Ureter (tissue), 1 donor: Measurements from ENCODE around the gene SYNE1. TPM values are rescaled to one million over a fixed set of nuclear protein-coding genes. Genes with fewer than 3 reads are reported as not detected.

Experiments used
- DNase-seq: peaks from one replicate; pipeline ENCODE4 v3.0.0-alpha.2; 2020; ENCODE audit warnings: low spot score
- total RNA-seq: library from RNA; stranded (reverse); gene quantifications from one replicate; pipeline ENCODE4 v1.2.4, GENCODE V29; 2023
- donor health status: DM: yes; HTN: yes; CAD: no.

SYNE1 gene
- total RNA-seq, 1 donor from 2014 or later, result 197 TPM

DNA sequence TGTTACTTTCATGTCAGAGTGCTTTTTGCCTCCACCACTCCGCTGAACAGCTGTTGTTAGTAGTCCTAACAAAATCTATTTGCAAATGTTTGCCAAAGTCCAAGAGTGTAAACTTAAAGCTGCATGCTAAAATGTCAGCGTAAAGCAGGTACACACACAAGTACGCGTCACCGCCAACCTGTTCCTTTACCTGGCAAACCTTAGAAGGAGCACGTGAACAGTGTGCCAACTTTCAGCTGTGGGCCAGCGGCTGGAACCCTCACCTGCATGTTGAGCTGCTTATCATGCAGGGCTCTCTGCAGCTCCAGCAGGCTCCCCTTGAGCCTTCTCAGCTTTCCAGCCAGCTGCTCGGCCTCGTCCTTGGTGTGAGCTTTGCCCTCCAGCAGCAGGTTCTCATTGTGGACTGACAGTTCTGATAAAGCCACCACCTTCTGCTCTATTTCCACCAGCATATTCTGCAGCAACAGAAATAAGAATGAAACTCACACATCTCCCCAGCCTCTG is 359.3 kb downstream of the SYNE1 start:
- DNase-seq, result no peak

DNA sequence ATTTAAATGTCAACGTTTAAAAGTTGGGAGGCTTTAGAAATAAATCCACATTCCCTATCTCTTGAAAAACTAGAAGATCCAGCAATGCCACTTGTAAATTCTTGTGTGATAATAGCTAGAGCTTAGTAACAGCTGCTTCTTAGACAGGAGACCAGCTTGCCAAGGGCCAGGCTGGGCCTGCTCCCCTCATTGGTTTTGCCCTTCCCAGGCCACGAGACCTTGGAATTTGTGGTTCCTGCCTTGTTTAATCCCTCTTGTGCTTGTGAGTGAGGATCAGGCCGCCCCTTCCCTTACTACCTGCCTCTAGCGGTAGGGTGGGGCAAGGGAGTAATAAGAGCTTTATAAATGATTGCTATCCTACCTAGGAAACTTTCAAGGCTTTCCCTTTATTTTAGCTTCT is 363.5 kb downstream of the SYNE1 start:
- peak; percentile 66 for DNase-seq

DNA sequence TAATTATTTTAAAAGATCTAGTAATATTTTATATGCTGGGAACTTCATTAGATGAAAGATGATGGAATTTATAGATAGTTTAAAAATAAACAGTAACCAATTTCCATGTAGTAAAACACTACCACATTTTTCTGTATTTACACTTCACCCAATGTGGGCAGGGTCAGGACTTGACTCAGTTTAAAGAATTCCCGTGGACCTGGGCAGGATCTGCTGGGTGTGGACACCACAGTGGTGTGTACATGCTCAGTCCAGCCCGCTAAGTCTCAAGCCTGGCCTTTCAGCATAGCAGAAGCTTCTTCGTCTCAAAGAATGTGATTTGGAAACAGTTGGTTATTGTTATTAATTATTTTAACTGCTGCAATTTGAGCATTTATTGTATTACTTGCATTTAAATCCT is 364.2 kb downstream of the SYNE1 start:
- DNase-seq, result no peak

DNA sequence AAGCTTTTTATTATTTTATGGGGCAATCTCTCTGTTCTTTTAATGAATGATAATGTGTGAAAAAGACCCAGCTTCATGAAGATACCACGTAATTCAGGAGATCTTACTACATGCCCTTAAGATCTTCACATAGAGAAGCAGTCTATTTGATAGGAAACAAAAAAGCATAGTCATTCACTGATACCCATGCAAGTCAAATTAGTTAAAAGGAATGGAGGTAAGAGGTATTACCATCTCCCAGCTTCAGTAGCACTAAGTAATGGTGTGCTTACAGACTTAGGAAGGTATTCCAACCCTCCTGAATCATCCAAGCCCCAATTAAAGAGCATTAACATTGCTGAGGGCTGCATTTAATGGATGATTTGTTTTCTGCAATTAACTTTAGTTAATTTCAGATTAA is 364.7 kb downstream of the SYNE1 start:
- no peak for DNase-seq

DNA sequence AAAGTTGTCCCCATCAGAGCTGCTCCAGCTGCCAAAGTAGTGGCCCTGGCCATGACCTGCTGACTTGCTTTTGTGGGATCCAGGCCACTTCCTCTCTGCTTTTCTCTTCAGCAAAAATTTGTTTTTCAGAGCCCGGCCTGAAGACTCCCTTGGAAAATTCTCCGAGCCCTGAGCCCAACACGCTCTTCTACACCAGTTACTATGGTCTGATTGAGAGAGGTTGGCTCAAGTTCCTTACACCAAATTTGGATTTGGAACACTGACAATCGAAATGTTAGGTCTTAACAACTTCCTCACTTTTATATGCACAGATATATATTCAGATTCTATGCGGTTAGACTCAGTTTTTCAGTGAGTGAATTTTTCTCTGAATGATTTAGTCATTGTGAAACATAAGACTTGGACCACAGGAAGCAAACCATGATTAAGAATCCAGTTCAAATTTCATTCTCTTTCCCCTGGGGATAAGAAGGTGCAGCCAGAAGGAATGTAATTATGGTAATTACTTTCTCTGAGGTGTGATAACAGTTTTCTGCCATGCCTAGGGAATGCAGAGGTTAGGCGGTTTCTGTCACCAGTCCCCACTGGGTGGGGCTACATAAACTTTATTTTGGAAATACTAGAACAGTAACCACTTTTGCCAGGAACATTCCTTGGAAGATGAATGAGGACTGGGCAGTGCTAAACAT is 365.2 kb downstream of the SYNE1 start:
- DNase-seq, result no peak

DNA sequence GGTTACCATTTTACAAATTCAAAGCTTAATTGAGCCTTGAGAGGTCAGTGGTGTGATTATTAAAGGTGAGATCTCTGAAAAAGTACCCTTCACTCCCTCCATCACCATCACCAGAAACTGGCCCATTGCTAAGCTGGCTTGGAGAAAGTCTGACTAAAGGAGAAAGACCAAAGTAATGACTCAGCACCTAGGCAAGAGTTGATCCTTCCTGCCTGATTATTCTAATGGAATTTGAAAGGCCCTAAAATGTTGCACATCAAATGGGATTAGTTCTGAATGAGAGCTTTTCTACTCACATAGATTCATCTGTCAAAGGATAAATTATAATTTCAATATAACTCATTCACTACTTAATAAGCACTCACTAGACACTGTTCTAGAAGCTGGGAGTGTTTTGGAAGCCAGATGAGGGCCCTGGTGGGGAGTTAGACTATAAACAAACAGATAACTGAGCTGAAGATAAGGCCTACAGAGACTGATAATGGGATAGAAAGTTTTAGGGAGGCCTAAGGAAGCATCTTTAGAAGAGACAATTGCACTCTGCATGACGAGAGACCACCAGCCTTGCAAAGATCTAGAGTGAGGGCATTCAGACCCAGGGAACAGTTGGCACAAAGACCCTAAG is 366.7 kb downstream of the SYNE1 start:
- no peak for DNase-seq

DNA sequence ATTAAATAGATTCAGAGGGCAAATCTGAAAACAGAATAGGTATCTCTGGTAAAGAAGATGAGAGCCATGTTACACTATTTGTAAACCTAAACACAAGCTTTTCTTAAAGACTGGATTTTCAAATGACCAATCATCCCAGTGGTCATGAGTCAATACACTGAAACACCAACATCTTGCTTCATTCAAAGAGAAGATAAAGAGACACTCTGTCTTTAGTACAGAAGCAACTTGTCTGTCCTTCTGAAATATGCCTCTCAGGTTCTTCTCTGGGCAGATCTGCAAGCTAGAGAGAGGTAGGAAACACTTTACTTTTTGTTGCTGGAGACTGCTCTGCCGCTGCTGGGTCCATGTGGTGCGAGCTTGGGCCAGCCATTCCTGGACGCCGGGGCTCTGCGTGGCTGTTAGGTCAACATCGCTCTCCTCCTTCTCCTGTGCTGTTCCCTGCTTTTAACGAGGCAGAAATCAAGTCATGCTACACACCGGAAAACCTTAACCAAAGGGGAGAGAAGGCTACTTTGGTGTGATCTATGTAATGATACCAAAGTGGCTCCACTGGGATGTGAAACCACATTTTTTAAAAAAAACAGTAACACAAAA is 368.2 kb downstream of the SYNE1 start:
- DNase-seq, result no peak

DNA sequence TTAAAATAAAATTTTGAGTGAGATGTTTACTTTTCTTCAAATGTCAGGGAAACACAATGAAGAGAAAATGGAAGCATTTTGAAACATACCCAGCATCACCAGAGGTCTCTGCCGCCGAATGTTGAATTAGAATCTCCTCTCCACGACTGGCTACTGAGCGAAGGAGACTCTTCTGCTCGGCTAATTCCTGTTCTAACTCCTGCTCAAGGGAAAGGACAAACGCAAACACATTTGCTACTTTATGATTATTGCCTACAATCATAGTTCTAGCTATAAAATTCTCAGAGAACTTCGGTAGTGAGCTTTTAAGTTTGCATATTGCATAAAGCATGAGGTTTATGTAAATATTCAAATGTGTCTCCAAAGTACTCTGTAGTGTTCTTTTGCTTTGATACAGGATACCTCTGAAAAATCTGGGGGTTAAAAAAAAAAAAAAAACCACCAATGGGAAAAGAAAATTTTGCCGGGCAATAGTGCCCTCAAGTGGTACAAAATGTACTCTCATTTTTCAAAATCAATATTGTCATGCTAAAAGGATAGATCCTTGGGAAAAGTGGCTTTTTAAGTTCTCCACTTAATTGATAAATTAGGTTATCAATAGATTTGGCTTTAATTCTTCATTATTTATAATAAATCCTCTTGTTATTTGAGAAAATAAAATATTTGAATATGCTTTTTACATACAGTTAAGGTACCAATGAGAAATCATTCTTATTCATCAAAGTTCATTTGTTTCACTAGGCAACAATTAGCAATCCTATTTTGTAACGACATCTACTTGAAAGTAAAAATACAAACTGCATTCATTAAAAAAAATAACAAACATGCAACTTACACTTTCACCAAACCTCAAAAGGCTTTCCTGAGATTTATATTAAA is 369.0 kb downstream of the SYNE1 start:
- DNase-seq, result no peak

DNA sequence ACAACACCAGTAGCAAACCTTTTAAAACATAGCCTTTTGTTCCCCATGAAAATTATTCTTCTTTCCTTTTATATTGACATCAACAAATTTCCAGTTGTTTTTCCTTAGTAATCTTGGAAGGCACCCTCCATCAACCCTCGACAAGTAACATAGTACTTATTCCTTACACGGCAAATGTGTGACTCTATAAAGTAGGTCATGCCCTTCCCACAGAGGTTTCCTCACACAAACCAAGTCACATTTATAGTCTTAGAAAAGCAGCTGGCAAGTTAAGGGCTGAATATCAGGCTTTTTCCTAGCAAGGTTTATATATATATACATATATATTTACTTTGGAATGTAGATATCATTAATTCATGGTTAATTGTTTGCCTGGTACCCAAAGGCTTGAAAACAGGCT is 371.5 kb downstream of the SYNE1 start:
- DNase-seq, result no peak

DNA sequence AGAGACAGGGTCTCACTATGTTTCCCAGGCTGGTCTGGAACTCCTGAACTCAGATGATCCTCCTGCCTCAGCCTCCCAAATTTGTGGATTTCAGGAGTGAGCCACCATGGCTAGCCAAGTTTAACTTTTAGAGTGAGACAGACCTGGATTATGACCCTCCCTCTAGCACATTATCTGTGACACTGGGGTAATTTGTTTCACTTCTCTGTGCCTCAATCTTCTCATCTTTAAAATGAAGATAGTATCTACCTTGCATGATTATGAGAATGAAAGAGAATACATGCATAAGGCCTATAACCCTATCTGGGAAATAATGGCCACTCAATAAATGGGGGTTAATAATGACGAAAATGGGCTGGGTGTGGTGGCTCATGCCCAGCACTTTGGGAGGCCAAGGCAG is 373.6 kb downstream of the SYNE1 start:
- no peak for DNase-seq

DNA sequence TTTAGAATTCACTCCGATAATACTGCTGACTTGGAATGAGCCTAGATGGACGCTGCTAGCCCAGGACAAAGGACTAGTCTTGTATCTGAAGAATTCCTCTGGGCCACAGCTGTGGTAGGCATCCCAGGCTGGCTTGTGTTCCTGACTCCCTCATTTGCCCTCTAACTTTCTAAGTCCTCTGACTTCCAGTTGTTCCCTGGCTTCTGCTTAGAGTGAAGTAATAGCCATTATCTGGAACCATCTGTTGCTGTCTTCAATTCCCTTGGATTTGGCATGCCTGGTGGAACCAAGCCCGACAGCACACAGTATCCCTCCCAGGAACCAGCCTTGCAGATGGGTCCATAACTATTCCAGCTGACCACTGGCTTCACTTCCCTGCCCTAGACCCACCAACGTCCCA is 376.0 kb downstream of the SYNE1 start:
- no peak for DNase-seq

DNA sequence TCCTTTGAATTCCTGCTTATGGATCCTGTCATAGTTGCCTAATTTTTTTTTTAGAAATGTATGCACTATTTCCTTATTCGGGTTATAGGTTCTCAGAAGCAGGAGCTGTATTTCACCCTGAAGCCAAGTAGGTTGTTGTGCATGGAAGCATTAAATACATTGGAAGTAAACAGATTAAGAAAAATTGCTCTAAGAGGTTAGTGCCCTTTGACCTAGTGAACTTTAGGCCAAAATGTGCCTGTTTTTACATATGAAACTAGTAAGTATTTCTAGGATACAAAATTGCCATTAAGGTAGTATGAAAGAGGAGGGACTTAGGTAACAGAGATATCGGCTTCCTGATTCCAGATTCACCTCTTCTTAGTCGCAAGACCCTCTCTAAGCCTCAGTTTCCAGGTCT is 377.9 kb downstream of the SYNE1 start:
- DNase-seq, result no peak

DNA sequence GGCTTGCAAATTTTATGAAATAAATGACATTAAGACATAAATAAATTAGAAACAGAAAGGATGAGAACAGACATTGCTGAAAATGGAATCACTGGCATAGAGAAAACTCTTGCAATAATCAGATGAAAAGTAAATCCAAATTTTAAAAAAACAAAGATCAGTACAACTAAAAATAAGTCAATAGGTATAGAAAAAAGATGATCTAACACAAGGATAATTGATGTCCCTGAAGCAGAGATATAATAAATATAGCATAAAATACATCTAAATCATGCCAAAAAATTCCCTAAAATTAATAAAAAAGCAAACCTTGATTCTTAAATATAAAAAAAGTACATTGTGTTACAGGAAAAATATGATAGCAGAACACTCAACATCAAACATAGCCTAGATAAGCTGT is 379.6 kb downstream of the SYNE1 start:
- no peak for DNase-seq

DNA sequence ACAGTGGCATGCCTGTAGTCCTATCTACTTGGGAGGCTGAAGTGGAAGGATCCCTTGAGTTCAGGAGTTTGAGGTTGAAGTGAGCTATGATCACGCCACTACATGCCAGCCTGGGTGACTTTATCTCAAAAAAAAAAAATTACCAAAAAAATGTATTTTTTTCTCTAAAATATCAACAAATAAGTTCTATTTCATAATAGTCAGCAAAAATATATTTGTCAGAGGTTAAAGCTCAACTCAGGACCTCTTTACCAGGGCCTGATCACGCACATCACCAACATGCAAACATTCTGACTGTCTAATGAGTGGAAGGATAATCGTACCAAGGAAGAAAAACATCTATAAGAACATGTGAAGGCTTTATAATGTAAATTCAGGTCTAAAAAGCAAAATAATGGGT is 387.0 kb downstream of the SYNE1 start:
- no peak for DNase-seq

DNA sequence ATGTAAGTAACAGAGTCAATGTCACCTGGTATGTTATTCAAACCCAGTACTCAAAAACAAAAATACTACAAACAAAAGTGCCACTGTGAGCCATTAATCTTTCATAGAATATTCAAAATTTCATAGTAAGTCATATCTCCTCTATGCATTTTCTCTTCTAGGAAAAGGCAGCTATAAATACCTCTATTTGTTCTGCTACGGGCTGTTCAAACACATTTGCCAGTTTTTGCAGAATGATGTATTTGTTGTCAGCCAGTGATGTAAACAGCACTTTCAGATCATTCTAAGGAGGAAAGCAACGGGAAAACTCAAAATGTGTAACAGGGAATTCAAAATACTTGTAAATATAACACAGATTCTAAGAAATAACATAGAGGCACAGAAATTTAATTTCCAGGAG is 388.2 kb downstream of the SYNE1 start:
- DNase-seq, result no peak

DNA sequence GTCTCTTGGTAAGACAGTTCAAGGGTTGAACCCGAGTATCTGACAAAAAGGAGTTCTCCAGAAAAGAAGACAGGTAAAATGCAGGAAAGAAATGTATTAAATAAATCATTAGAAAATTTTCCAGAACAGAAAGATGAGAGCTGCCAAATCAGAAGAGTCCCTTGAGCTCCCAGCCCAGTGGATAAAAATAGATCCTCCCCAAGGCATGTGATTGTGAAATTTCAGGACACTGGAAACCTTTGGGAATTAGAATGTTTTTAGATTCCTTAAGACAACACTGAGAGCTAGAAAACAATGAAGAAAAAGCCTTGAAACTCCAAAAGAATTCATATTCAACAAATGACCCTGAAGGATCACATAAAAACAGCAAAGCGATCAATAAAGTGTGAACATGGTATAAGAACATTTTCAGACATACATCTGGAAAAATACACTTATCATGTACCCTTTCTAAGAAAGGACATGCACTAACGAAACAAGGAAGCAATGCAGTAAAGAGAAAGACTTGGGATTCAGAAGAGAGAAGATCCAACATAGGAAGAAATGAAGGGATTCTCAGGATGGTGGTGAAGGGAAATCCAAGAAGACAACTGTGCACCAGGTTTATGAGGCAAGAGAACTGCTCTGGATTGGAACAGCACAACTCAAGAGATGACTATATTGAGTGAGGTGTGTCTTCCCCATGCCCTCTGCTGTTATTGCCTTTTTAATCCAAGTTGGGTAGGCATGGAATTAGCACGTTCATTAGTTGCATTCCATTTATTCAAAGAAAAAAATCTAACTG is 390.4 kb downstream of the SYNE1 start:
- DNase-seq, result no peak

DNA sequence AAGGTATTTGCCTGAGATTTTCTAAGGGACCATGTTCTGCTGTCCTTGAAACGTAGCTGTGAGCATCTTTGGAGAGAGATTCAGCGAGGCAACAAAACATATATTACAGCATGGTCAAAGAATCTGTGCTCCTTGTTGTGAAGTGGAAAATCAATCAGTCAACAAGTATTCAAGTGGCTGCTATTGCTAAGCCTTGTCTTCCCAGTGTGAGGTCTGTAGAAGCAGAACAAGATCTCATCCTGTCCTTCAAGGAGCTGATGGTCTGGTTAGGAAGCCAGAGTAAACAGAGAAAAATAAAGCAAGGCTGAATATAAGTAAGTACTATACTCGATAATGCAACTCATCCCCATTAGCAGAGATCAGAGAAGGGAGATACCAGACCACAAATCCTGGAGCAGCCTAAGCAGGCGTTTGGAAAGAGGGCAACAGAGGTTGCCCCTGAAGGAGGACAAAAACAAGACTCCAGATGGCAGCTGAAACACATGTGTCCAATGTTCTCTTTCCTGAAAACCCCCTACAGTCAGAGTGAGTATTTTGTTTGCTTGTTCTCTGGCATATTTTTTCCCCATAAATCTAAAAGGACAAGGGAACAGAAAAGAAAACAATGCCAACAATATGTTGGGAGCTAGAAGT is 392.0 kb downstream of the SYNE1 start:
- no peak for DNase-seq

DNA sequence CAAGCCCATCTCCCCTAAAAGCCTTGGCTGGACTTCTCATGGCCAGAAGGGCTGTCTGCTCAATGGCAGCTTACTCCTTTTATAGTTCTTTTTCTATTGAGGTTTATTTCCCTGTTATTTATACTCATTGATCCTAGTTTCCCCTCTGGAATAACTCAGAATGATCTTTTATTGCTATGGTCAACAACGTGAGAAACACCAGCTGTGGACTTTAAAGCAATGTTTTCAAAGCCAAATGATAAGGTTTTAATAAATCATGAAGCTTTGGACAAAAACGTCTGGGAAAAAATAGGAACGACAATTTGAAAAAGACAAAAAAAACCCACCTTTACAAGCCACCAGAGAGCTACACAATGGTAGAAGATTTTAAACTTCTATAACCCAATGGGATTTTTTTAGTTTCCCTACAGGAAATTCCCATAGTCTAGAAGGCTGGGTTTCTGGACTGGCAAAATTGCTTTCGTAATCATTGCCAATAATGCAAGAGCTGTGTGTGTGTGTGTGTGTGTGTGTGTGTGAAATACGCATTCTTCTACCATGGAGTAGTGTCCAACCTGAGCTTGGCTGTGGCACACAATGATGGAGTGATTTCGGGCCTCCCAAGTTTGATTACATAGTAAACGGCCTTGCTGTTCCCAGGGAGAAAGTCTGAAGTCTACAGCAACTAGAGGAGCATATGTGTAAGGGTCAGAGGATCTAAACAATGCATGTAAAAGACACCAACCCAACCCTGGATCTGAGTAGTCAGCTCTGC is 396.0 kb downstream of the SYNE1 start:
- DNase-seq, result no peak

DNA sequence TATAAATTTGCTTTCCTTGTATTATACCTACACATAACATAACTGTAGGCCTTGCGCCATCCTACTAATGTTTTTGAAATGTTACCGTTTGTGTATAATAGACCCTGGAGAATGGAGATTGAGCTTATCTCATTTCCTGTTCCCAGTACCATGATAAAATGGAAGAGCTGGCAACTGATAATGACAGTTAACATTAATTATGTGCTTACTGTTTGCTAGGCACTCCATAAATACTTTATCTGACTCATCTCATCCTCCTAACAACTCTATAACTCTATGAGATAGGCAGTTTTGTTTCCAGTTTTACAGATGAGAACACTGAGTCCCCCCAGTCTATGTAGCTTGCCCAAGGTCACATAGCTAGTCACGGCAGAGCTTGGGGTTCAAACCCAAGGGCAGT is 396.7 kb downstream of the SYNE1 start:
- DNase-seq, result no peak

DNA sequence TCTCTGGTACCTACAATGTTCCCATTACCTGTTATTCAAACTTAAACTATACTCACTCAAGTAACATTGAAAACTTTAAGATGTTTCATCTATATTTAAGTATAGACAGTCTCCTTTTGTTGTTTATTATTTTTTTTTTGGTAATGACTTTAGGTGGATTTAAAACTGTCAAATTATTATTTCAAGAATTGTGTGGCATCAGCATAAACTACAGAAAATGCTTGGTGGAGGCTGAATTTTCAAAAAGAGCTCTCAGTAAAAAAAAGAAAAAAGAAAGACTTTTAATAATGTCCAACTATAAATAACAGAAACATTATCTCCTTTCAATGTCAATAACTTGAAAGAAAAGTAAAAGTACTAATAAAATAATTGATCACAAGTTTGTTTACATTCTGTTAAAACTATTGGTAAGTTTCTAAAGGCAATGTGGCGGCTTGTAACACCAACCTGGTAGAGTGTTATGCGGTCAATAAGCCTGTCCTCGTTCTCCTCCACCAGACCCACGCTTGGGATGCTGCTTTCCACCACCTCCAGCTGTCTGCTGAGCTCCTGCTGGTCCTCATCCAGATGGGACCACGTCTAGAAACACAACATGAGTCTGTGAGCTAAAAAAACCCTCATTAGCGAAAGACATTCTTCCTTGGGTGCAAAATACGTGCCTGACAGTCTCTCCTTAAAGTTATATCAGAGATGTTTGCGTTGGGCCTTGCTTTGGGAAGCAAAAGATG is 400.6 kb downstream of the SYNE1 start:
- DNase-seq, result no peak
